IgD-negative memory B cell (primary cell): ENCODE results near the gene VANGL2. TPM values are rescaled to one million over a fixed set of nuclear protein-coding genes. Genes with fewer than 3 reads are reported as not detected.

Experiments used
- H3K27ac Mint-ChIP-seq, 3 donors: one replicate each; pipeline ENCODE4 v1.8.0; 2020 to 2022; ENCODE audit warnings: mild to moderate bottlenecking in 3 of 3, mixed read lengths in 3 of 3, moderate library complexity in 1 of 3
- H3K27me3 Mint-ChIP-seq: one replicate; pipeline ENCODE4 v1.8.0; 2021; ENCODE audit warnings: mixed read lengths
- H3K36me3 Mint-ChIP-seq: one replicate; pipeline ENCODE4 v1.8.0; 2020; ENCODE audit warnings: mild to moderate bottlenecking, mixed read lengths
- H3K4me1 Mint-ChIP-seq, 3 donors: one replicate each; pipeline ENCODE4 v1.8.0; 2020 to 2022; ENCODE audit warnings: mixed read lengths in 3 of 3, mild to moderate bottlenecking in 1 of 3
- H3K4me3 Mint-ChIP-seq, 4 donors: one replicate each; pipeline ENCODE4 v1.8.0; 2020 to 2022; ENCODE audit warnings: mild to moderate bottlenecking in 4 of 4, mixed read lengths in 4 of 4, moderate library complexity in 3 of 4
- H3K9me3 Mint-ChIP-seq, 3 donors: one replicate each; pipeline ENCODE4 v1.8.0; 2020 to 2021; ENCODE audit warnings: mixed read lengths in 3 of 3, mild to moderate bottlenecking in 1 of 3
- polyA plus RNA-seq: library from polyadenylated mRNA; unstranded; fragments of 300-500 nt; fragmentation: Illumina TruSeq; gene quantifications from one replicate; pipeline ENCODE4 v1.2.3, GENCODE V29; 2021

Gene VANGL2
- polyA plus RNA-seq, 1 donor from 2014 or later: not detected

GRCh38 chr1:160365325-160365724, 35.0 kb upstream of the VANGL2 start:
- no peak overlapping the region for H3K4me3 Mint-ChIP-seq
- peaks cover 4% of the 10 kb centered on the region for H3K36me3 Mint-ChIP-seq
- H3K9me3 Mint-ChIP-seq: no peaks in the 10 kb centered on the region
- no peak overlapping the region for H3K27ac Mint-ChIP-seq
- peaks cover 0 to 2% (median 0%) of the 10 kb centered on the region in 3 donors for H3K4me1 Mint-ChIP-seq
- H3K27me3 Mint-ChIP-seq: no peaks in the 10 kb centered on the region

GRCh38 chr1:160366731-160367515, 33.4 kb upstream of the VANGL2 start, which contains the start of gene NHLH1:
Gene NHLH1 (plus strand): TSS chr1:160367071. CDS start chr1:160370732, 3,661 bp downstream.
- Mint-ChIP-seq H3K36me3 (peaks cover 2% of the 10 kb centered on the region), H3K9me3 (no peaks in the 10 kb centered on the region), H3K27ac (peak within 1 kb of the TSS in 1 of 3 donors; percentile 78), H3K4me3 (no peak within 1 kb of the TSS), H3K4me1 (peaks cover 0 to 2% (median 0%) of the 10 kb centered on the region in 3 donors), H3K27me3 (no peaks in the 10 kb centered on the region)

- Mint-ChIP-seq H3K27ac (peak overlapping the region in 1 of 3 donors; percentile 78), H3K4me1 (peaks cover 0 to 2% (median 0%) of the 10 kb centered on the region in 3 donors), H3K4me3 (no peak overlapping the region), H3K9me3 (no peaks in the 10 kb centered on the region), H3K27me3 (no peaks in the 10 kb centered on the region), H3K36me3 (peaks cover 2% of the 10 kb centered on the region)
These were observed 32.9 kb upstream of the VANGL2 start for GRCh38 chr1:160367516-160367900.

GRCh38 chr1:160367934-160368923, 32.1 kb upstream of the VANGL2 start:
- Mint-ChIP-seq H3K27me3 (no peaks in the 10 kb centered on the region), H3K27ac (peak overlapping the region in 1 of 3 donors; percentile 78), H3K4me3 (no peak overlapping the region), H3K9me3 (no peaks in the 10 kb centered on the region), H3K36me3 (peaks cover 2% of the 10 kb centered on the region), H3K4me1 (peaks cover 0 to 2% (median 0%) of the 10 kb centered on the region in 3 donors)

- Mint-ChIP-seq H3K27me3 (no peaks in the 10 kb centered on the region), H3K27ac (no peak overlapping the region), H3K4me1 (peaks cover 0 to 4% (median 2%) of the 10 kb centered on the region in 3 donors), H3K36me3 (peaks cover 2% of the 10 kb centered on the region), H3K9me3 (no peaks in the 10 kb centered on the region), H3K4me3 (no peak overlapping the region)
These were observed 31.3 kb upstream of the VANGL2 start for GRCh38 chr1:160369087-160369486.

GRCh38 chr1:160370561-160371345, 29.6 kb upstream of the VANGL2 start:
- peaks cover 2% of the 10 kb centered on the region for H3K36me3 Mint-ChIP-seq
- H3K4me3 Mint-ChIP-seq: no peak overlapping the region
- no peak overlapping the region for H3K27ac Mint-ChIP-seq
- H3K4me1 Mint-ChIP-seq: peaks cover 6 to 8% (median 7%) of the 10 kb centered on the region in 3 donors
- H3K9me3 Mint-ChIP-seq: no peaks in the 10 kb centered on the region
- H3K27me3 Mint-ChIP-seq: no peaks in the 10 kb centered on the region

- Mint-ChIP-seq H3K36me3 (no peaks in the 10 kb centered on the region), H3K27me3 (no peaks in the 10 kb centered on the region), H3K9me3 (no peaks in the 10 kb centered on the region), H3K4me1 (peaks cover 8 to 12% (median 12%) of the 10 kb centered on the region in 3 donors), H3K4me3 (no peak overlapping the region), H3K27ac (no peak overlapping the region)
These were observed 29.1 kb upstream of the VANGL2 start for GRCh38 chr1:160371346-160371631.

- Mint-ChIP-seq H3K27me3 (no peaks in the 10 kb centered on the region), H3K27ac (peak overlapping the region in 1 of 3 donors; percentile 66), H3K9me3 (no peaks in the 10 kb centered on the region), H3K36me3 (no peaks in the 10 kb centered on the region), H3K4me1 (peaks cover 8 to 16% (median 12%) of the 10 kb centered on the region in 3 donors), H3K4me3 (no peak overlapping the region)
These were observed 28.6 kb upstream of the VANGL2 start for GRCh38 chr1:160371756-160372155.

GRCh38 chr1:160373696-160374095, 26.7 kb upstream of the VANGL2 start:
- Mint-ChIP-seq H3K4me1 (peaks cover 8 to 17% (median 12%) of the 10 kb centered on the region in 3 donors), H3K27me3 (no peaks in the 10 kb centered on the region), H3K27ac (no peak overlapping the region), H3K4me3 (no peak overlapping the region), H3K9me3 (no peaks in the 10 kb centered on the region), H3K36me3 (no peaks in the 10 kb centered on the region)

- Mint-ChIP-seq H3K9me3 (no peaks in the 10 kb centered on the region), H3K36me3 (no peaks in the 10 kb centered on the region), H3K27ac (no peak overlapping the region), H3K4me1 (peaks cover 8 to 17% (median 12%) of the 10 kb centered on the region in 3 donors), H3K27me3 (no peaks in the 10 kb centered on the region), H3K4me3 (peak overlapping the region in 2 of 4 donors; percentile 19 to 71)
These were observed 25.9 kb upstream of the VANGL2 start for GRCh38 chr1:160374306-160375110.

- Mint-ChIP-seq H3K4me3 (peak overlapping the region in 3 of 4 donors; percentile 44 to 86 (median 72)), H3K4me1 (peaks cover 8 to 17% (median 12%) of the 10 kb centered on the region in 3 donors), H3K27ac (peak overlapping the region in 1 of 3 donors; percentile 55), H3K36me3 (no peaks in the 10 kb centered on the region), H3K9me3 (no peaks in the 10 kb centered on the region), H3K27me3 (no peaks in the 10 kb centered on the region)
These were observed 24.4 kb upstream of the VANGL2 start for GRCh38 chr1:160375788-160376524.

- no peaks in the 10 kb centered on the region for H3K9me3 Mint-ChIP-seq
- H3K27me3 Mint-ChIP-seq: no peaks in the 10 kb centered on the region
- H3K4me1 Mint-ChIP-seq: peaks cover 8 to 17% (median 12%) of the 10 kb centered on the region in 3 donors
- H3K36me3 Mint-ChIP-seq: no peaks in the 10 kb centered on the region
- H3K4me3 Mint-ChIP-seq: peak overlapping the region in 3 of 4 donors; percentile 22 to 86 (median 70)
- no peak overlapping the region for H3K27ac Mint-ChIP-seq
These were observed 23.7 kb upstream of the VANGL2 start for GRCh38 chr1:160376525-160377131.
